WTC11 (cell line): ENCODE results near the gene TTC28. TPM values are rescaled to one million over a fixed set of nuclear protein-coding genes. Genes with fewer than 3 reads are reported as not detected.

ENCODE experiments used
- ATAC-seq: fragments of 200-7000 bp; cut with Tn5 transposase; 2 replicates; pipeline ENCODE4 v1.10.0; 2021; ENCODE audit warnings: mild to moderate bottlenecking, moderate library complexity
- CTCF ChIA-PET: fragments of 300-600 bp; sonication (Branson Sonifier 250); formaldehyde crosslinking; loops from one replicate; lab custom pipeline; 2021; ENCODE audit warnings: antibody characterized with exemption; lab: Charles Lee
- POLR2A ChIA-PET: fragments of 350-600 bp; sonication (Branson Sonifier 250); formaldehyde crosslinking; loops from one replicate; lab custom pipeline; 2021; ENCODE audit warnings: antibody characterized with exemption; lab: Charles Lee
- DNase-seq: peaks from one replicate; pipeline ENCODE4 v3.0.0; 2021; ENCODE audit warnings: low spot score
- H3K27ac Mint-ChIP-seq: 2 replicates; pipeline ENCODE4 v1.8.0; 2021; ENCODE audit warnings: mixed read lengths
- H3K27me3 Mint-ChIP-seq: 2 replicates; pipeline ENCODE4 v1.8.0; 2021; ENCODE audit warnings: low read depth, mild to moderate bottlenecking, moderate library complexity, mixed read lengths
- H3K36me3 Mint-ChIP-seq: 2 replicates; pipeline ENCODE4 v1.8.0; 2021; ENCODE audit warnings: mixed read lengths
- H3K4me1 Mint-ChIP-seq: 2 replicates; pipeline ENCODE4 v1.8.0; 2022; ENCODE audit warnings: mixed read lengths
- H3K4me3 Mint-ChIP-seq: 2 replicates; pipeline ENCODE4 v1.8.0; 2021; ENCODE audit warnings: mild to moderate bottlenecking, moderate library complexity, mixed read lengths
- H3K9me3 Mint-ChIP-seq: 2 replicates; pipeline ENCODE4 v1.8.0; 2021; ENCODE audit warnings: mixed read lengths
- HMGA2 ChIP-seq: fragments of 250-450 bp; sonication (Bioruptor Pico); IDR thresholded peaks from 2 replicates; pipeline ENCODE4 v1.4.0; 2021; ENCODE audit warnings: mild to moderate bottlenecking, moderate library complexity
- OVOL2 ChIP-seq: fragments of 250-450 bp; sonication (Bioruptor Pico); IDR thresholded peaks from 2 replicates; pipeline ENCODE4 v1.9.0; 2021; ENCODE audit warnings: mild to moderate bottlenecking, borderline replicate concordance
- SMAD3 ChIP-seq: sonication (generic); formaldehyde crosslinking; IDR thresholded peaks from 2 replicates; pipeline ENCODE4 v1.8.0; 2022; ENCODE audit warnings: missing genetic modification reagents, mild to moderate bottlenecking, borderline replicate concordance
- SOX15 ChIP-seq: fragments of 250-450 bp; sonication (Bioruptor Pico); IDR thresholded peaks from 2 replicates; pipeline ENCODE4 v1.9.0; 2021; ENCODE audit warnings: mild to moderate bottlenecking
- total RNA-seq: library from RNA; stranded (reverse); gene quantifications from 3 replicates; pipeline ENCODE4 v1.2.3, GENCODE V29; 2021
- TF ChIP-seq, protein P1 (sequence below): fragments of 200-600 bp; IDR thresholded peaks from 2 replicates; pipeline ENCODE4 v1.8.0; 2022; ENCODE audit warnings: antibody characterized with exemption
- TF ChIP-seq, protein P2 (sequence below): sonication (generic); formaldehyde crosslinking; IDR thresholded peaks from 2 replicates; pipeline ENCODE4 v1.8.1; 2022; ENCODE audit warnings: mild to moderate bottlenecking, moderate library complexity, missing genetic modification reagents
- TF ChIP-seq, protein P3 (sequence below): fragments of 250-450 bp; sonication (Bioruptor Pico); IDR thresholded peaks from 2 replicates; pipeline ENCODE4 v1.9.0; 2021; ENCODE audit warnings: mild to moderate bottlenecking, borderline replicate concordance
- TF ChIP-seq, protein P4 (sequence below): sonication (generic); formaldehyde crosslinking; IDR thresholded peaks from 2 replicates; pipeline ENCODE4 v1.8.0; 2023; ENCODE audit warnings: mild to moderate bottlenecking, missing genetic modification reagents
- TF ChIP-seq, protein P5 (sequence below): sonication (generic); formaldehyde crosslinking; IDR thresholded peaks from 2 replicates; pipeline ENCODE4 v1.8.0; 2022; ENCODE audit warnings: mild to moderate bottlenecking, missing genetic modification reagents
- TF ChIP-seq, protein P6 (sequence below): sonication (generic); formaldehyde crosslinking; IDR thresholded peaks from 2 replicates; pipeline ENCODE4 v1.8.1; 2023; ENCODE audit warnings: mild to moderate bottlenecking, missing genetic modification reagents
- TF ChIP-seq, protein P7 (sequence below): sonication (generic); formaldehyde crosslinking; IDR thresholded peaks from 2 replicates; pipeline ENCODE4 v1.8.1; 2023; ENCODE audit warnings: mild to moderate bottlenecking, moderate library complexity, missing genetic modification reagents
- TF ChIP-seq, protein P8 (sequence below): sonication (generic); formaldehyde crosslinking; IDR thresholded peaks from 2 replicates; pipeline ENCODE4 v1.8.1; 2022; ENCODE audit warnings: mild to moderate bottlenecking, missing genetic modification reagents, moderate library complexity, borderline replicate concordance

The TTC28 gene
- total RNA-seq, 1 experiment from 2014 or later, result 13.0 TPM

DNA sequence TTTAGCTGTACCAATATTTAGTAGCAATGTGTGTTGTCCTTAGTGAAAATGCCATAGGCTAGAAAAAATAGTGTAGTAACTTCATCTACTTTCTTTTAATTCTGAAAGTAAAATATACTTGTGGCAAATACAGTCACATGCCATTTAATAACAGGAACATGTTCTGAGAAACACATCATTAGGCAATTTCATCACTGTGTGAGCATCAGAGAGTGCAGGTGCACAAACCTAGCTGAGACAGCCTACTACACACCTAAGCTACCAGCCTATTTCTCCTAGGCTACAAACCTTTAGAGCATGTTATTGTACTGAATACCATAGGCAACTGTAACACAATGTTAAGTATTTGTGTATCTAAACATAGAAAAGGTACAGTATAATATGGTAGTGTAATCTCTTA is 633.5 kb downstream of the TTC28 start:
- Mint-ChIP-seq H3K27ac (no peak overlapping the region), H3K4me1 (no peaks in the 10 kb centered on the region), H3K27me3 (no peaks in the 10 kb centered on the region), H3K36me3 (no peaks in the 10 kb centered on the region), H3K9me3 (no peaks in the 10 kb centered on the region), H3K4me3 (no peak overlapping the region)
- DNase-seq (no peak), ATAC-seq (no peak)
- TF ChIP-seq, protein P1, sequence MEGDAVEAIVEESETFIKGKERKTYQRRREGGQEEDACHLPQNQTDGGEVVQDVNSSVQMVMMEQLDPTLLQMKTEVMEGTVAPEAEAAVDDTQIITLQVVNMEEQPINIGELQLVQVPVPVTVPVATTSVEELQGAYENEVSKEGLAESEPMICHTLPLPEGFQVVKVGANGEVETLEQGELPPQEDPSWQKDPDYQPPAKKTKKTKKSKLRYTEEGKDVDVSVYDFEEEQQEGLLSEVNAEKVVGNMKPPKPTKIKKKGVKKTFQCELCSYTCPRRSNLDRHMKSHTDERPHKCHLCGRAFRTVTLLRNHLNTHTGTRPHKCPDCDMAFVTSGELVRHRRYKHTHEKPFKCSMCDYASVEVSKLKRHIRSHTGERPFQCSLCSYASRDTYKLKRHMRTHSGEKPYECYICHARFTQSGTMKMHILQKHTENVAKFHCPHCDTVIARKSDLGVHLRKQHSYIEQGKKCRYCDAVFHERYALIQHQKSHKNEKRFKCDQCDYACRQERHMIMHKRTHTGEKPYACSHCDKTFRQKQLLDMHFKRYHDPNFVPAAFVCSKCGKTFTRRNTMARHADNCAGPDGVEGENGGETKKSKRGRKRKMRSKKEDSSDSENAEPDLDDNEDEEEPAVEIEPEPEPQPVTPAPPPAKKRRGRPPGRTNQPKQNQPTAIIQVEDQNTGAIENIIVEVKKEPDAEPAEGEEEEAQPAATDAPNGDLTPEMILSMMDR, result no peak
- TF ChIP-seq, protein P2, sequence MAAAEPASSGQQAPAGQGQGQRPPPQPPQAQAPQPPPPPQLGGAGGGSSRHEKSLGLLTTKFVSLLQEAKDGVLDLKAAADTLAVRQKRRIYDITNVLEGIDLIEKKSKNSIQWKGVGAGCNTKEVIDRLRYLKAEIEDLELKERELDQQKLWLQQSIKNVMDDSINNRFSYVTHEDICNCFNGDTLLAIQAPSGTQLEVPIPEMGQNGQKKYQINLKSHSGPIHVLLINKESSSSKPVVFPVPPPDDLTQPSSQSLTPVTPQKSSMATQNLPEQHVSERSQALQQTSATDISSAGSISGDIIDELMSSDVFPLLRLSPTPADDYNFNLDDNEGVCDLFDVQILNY (CRISPR knock-in tag), result no peak
- TF ChIP-seq, protein P3, sequence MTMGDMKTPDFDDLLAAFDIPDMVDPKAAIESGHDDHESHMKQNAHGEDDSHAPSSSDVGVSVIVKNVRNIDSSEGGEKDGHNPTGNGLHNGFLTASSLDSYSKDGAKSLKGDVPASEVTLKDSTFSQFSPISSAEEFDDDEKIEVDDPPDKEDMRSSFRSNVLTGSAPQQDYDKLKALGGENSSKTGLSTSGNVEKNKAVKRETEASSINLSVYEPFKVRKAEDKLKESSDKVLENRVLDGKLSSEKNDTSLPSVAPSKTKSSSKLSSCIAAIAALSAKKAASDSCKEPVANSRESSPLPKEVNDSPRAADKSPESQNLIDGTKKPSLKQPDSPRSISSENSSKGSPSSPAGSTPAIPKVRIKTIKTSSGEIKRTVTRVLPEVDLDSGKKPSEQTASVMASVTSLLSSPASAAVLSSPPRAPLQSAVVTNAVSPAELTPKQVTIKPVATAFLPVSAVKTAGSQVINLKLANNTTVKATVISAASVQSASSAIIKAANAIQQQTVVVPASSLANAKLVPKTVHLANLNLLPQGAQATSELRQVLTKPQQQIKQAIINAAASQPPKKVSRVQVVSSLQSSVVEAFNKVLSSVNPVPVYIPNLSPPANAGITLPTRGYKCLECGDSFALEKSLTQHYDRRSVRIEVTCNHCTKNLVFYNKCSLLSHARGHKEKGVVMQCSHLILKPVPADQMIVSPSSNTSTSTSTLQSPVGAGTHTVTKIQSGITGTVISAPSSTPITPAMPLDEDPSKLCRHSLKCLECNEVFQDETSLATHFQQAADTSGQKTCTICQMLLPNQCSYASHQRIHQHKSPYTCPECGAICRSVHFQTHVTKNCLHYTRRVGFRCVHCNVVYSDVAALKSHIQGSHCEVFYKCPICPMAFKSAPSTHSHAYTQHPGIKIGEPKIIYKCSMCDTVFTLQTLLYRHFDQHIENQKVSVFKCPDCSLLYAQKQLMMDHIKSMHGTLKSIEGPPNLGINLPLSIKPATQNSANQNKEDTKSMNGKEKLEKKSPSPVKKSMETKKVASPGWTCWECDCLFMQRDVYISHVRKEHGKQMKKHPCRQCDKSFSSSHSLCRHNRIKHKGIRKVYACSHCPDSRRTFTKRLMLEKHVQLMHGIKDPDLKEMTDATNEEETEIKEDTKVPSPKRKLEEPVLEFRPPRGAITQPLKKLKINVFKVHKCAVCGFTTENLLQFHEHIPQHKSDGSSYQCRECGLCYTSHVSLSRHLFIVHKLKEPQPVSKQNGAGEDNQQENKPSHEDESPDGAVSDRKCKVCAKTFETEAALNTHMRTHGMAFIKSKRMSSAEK (CRISPR knock-in tag), result no peak
- ChIA-PET CTCF (no interaction called here), POLR2A (no interaction called here)

DNA sequence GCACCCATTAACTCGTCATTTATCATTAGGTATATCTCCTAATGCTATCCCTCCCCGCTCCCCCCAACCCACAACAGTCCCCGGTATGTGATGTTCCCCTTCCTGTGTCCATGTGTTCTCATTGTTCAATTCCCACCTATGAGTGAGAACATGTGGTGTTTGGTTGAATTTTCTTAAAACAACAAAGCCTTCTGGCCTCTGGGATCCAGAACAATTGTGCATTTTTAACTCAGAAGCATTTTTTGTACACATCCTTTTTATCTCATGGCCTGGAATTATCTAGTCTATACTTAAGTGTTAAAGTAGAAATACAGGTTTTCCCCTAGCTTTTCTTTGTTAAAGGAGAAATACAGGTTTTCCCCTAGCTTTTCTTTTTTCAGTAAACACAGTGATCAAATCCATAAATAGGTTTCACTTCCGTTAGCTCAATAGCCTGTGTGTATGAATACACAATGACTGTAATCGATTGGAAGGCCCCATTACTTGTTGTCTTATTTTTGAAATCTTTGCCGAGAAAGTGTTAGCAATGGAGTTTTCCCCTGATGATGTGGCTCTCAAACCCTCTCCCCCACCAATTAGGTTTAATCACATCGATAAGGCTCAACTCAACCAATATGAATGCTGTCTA is 635.0 kb downstream of the TTC28 start:
- Mint-ChIP-seq H3K4me1 (no peaks in the 10 kb centered on the region), H3K27ac (no peak overlapping the region), H3K27me3 (no peaks in the 10 kb centered on the region), H3K36me3 (no peaks in the 10 kb centered on the region), H3K4me3 (no peak overlapping the region), H3K9me3 (no peaks in the 10 kb centered on the region)
- ChIA-PET CTCF (interaction anchor here (1.7 kb wide), 1 partner anchor 7 kb away, joined by 13 read pairs; no protein-coding TSS in a partner anchor), POLR2A (no interaction called here)
- TF ChIP-seq, protein P4, sequence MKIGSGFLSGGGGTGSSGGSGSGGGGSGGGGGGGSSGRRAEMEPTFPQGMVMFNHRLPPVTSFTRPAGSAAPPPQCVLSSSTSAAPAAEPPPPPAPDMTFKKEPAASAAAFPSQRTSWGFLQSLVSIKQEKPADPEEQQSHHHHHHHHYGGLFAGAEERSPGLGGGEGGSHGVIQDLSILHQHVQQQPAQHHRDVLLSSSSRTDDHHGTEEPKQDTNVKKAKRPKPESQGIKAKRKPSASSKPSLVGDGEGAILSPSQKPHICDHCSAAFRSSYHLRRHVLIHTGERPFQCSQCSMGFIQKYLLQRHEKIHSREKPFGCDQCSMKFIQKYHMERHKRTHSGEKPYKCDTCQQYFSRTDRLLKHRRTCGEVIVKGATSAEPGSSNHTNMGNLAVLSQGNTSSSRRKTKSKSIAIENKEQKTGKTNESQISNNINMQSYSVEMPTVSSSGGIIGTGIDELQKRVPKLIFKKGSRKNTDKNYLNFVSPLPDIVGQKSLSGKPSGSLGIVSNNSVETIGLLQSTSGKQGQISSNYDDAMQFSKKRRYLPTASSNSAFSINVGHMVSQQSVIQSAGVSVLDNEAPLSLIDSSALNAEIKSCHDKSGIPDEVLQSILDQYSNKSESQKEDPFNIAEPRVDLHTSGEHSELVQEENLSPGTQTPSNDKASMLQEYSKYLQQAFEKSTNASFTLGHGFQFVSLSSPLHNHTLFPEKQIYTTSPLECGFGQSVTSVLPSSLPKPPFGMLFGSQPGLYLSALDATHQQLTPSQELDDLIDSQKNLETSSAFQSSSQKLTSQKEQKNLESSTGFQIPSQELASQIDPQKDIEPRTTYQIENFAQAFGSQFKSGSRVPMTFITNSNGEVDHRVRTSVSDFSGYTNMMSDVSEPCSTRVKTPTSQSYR, result no peak
- no peak for TF ChIP-seq HMGA2
- no peak for TF ChIP-seq OVOL2
- TF ChIP-seq, protein P5, sequence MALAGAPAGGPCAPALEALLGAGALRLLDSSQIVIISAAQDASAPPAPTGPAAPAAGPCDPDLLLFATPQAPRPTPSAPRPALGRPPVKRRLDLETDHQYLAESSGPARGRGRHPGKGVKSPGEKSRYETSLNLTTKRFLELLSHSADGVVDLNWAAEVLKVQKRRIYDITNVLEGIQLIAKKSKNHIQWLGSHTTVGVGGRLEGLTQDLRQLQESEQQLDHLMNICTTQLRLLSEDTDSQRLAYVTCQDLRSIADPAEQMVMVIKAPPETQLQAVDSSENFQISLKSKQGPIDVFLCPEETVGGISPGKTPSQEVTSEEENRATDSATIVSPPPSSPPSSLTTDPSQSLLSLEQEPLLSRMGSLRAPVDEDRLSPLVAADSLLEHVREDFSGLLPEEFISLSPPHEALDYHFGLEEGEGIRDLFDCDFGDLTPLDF, result no peak
- TF ChIP-seq SOX15 (CRISPR knock-in tag), result no peak
- TF ChIP-seq, protein P6, sequence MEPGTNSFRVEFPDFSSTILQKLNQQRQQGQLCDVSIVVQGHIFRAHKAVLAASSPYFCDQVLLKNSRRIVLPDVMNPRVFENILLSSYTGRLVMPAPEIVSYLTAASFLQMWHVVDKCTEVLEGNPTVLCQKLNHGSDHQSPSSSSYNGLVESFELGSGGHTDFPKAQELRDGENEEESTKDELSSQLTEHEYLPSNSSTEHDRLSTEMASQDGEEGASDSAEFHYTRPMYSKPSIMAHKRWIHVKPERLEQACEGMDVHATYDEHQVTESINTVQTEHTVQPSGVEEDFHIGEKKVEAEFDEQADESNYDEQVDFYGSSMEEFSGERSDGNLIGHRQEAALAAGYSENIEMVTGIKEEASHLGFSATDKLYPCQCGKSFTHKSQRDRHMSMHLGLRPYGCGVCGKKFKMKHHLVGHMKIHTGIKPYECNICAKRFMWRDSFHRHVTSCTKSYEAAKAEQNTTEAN (CRISPR knock-in tag), result no peak
- TF ChIP-seq SMAD3 (CRISPR knock-in tag), result no peak
- TF ChIP-seq, protein P7, sequence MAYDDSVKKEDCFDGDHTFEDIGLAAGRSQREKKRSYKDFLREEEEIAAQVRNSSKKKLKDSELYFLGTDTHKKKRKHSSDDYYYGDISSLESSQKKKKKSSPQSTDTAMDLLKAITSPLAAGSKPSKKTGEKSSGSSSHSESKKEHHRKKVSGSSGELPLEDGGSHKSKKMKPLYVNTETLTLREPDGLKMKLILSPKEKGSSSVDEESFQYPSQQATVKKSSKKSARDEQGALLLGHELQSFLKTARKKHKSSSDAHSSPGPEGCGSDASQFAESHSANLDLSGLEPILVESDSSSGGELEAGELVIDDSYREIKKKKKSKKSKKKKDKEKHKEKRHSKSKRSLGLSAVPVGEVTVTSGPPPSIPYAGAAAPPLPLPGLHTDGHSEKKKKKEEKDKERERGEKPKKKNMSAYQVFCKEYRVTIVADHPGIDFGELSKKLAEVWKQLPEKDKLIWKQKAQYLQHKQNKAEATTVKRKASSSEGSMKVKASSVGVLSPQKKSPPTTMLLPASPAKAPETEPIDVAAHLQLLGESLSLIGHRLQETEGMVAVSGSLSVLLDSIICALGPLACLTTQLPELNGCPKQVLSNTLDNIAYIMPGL (CRISPR knock-in tag), result no peak
- TF ChIP-seq, protein P8, sequence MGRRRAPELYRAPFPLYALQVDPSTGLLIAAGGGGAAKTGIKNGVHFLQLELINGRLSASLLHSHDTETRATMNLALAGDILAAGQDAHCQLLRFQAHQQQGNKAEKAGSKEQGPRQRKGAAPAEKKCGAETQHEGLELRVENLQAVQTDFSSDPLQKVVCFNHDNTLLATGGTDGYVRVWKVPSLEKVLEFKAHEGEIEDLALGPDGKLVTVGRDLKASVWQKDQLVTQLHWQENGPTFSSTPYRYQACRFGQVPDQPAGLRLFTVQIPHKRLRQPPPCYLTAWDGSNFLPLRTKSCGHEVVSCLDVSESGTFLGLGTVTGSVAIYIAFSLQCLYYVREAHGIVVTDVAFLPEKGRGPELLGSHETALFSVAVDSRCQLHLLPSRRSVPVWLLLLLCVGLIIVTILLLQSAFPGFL, result no peak
- DNase-seq (no peak), ATAC-seq (no peak)
